Right ventricle myocardium superior (tissue), 1 donor: ENCODE results near the gene PARD3. TPM values are rescaled to one million over a fixed set of nuclear protein-coding genes. Genes with fewer than 3 reads are reported as not detected.
A peak's percentile ranks its signal among the peaks of the same experiment; 100 is the strongest.

Experiments used
- ATAC-seq: fragments of 200-7000 bp; cut with Tn5 transposase; one replicate; pipeline ENCODE4 v1.9.1; 2020; ENCODE audit warnings: mild to moderate bottlenecking; ENCODE audit not compliant: poor library complexity
- DNase-seq: peaks from one replicate; pipeline ENCODE4 v3.0.0-alpha.2; 2020
- intact Hi-C: fragments of 100-400 bp; cut with DNase I; formaldehyde crosslinking; loops from one replicate; pipeline ENCODE4 v1.11.2; 2022
- total RNA-seq: library from RNA; stranded (reverse); fragmentation: NEBNext Ultra II Directional; extraction: Animal tissue kit (Norgen Biotek cat#: 25700); gene quantifications from one replicate; pipeline ENCODE4 v1.2.1, GENCODE V29; 2021
- donor health status: DM: no; HTN: yes; CAD: no; lungs with severe emphysema.

PARD3 gene
- total RNA-seq, 1 donor from 2014 or later, result 33.5 TPM

DNA sequence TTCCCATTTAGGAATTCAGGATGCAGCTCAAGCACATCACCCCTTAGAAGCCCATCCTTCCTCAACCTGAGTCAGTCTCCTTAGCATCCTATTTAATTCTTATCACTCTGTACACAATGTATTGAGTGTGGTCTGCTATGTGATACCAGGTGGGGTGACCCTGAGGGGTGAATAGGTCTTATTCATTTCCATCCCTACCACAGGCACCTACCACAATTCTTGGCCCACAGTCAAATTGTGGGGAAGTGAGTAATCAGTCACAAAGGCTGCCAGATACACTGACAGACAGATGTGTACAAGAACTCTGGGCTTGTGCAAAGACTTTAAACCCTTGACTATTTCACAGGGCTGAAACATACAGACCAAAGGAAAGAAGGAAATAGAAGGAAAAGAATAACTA lies 560.5 kb downstream of the PARD3 start:
- DNase-seq, result no peak
- intact Hi-C loops, result no loop called here
- peak; percentile 30 for ATAC-seq

GRCh38 chr10:34252111-34252510 lies 563.0 kb downstream of the PARD3 start:
- ATAC-seq, result peak; percentile 81
- no peak for DNase-seq
- intact Hi-C loops, result no loop called here

DNA sequence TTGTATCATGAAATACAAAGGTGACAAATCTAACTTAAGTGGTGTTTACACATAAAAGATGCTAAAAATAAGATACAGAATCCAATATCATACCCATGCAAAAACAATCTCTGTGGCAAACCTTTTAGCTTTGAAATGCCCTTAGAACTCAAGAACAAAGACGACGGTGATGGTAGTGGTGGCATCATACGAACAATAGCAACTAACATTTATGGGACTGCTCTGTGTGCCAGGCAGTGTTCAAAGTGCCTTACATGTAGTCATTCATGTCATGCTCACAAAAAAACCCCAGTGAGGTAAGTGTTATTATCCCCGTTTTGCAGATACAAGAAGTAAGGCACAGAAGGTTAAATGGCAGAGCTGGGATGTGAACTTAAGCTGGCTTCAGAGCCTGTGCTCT lies 563.9 kb downstream of the PARD3 start:
- DNase-seq, result no peak
- intact Hi-C loops, result no loop called here
- no peak for ATAC-seq

DNA sequence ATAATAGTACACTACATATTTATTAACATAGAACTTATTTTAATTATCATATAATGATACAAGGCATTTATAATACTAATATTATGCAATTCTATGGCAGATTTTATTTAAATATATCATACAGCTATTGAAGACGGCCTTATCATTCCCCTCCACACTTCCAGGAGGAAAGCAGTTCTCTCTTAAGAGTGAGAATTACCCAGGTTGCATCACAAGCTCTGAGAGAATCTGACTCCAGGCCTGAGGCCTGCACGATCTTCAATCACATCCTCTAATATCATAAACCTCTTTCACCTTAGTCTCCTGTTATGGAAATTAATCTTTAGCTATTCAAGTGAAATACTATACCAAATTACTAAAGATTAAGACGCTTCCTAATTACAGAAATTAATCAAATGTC lies 564.4 kb downstream of the PARD3 start:
- intact Hi-C loops, result no loop called here
- ATAC-seq, result no peak
- no peak for DNase-seq

GRCh38 chr10:34249634-34250033 lies 565.5 kb downstream of the PARD3 start:
- intact Hi-C loops, result no loop called here
- DNase-seq, result no peak

GRCh38 chr10:34247560-34247959 lies 567.5 kb downstream of the PARD3 start:
- no peak for DNase-seq
- intact Hi-C loops, result no loop called here
- ATAC-seq, result no peak

More at GRCh38 chr10:34249634-34250033, 565.5 kb downstream of the PARD3 start:
- ATAC-seq, result no peak

DNA sequence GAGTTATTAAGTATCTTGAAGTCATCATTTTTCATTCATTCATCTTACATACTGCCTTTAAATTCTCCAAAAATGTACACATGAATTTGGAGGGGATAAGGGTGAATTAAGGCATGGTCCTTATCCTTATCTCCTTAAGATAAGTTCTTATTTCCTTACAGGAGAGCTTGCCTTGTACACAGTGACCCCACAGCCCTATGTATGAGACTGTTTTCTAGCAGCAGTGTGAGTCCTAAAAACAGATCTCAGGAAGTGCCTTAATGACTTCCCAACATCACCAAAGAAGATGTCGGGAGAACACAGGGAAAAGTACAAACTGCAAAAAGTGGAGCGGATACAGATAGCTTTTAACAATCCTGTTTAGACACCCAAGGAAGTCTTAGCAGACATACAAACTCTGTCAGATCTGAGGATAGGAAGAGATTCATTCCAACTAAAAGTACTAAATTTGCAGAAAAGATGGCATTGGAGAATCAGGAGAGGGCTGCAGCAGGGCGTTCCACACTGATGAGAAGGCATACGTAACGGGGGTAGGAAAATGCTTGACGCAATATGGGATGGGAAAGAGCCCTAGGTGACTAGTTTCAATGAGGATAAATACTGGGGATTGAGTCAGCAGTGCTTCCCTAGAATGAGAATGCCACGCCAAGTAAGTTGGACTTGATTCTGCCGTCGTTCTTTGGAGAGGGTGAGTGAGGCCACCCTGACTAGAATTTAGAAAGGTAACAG lies 570.2 kb downstream of the PARD3 start:
- intact Hi-C loops, result no loop called here
- DNase-seq (no peak), ATAC-seq (no peak)

DNA sequence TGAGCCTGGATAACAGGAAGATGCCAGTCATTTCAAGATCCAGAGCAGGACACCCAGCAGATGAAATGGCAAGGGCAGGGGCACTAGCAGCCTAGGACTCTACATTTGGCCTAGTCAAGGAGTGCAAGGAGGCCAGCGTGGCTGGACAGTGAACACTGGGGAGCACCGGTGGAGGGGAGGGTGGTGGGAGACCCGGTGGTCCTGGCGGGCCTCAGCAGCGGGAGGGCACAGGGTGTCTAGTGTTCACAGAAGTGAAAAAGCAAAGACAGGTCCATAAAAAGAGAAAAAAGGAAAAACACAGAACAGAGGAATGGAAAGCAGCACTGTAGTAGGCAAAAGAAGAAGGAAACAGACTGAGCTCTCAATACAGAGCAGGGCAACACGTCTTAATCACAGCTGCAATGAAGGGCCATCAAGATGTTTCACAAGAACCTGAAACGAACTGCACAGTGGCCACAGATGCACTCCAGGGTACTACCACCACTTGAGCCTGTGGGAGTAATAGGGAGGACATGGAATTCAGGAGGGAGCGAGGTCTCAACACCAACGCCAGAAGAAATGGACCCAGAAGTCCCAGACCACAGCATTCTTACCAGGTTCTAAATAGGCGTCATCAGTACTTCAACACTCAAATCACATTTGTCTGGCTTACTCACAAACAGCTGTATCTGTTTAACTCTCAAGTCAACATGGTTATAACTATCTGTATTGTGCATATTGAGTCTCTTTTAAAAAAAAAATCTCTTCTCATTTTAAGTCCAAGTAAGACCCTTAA lies 573.7 kb downstream of the PARD3 start:
- intact Hi-C loops, result no loop called here
- DNase-seq (no peak), ATAC-seq (no peak)

- DNase-seq, result no peak
- intact Hi-C loops, result no loop called here
- ATAC-seq, result no peak
Observed at GRCh38 chr10:34240039-34240438, 575.1 kb downstream of the PARD3 start.

- intact Hi-C loops, result no loop called here
- ATAC-seq (no peak), DNase-seq (no peak)
Observed at GRCh38 chr10:34237898-34238455, 577.1 kb downstream of the PARD3 start.

GRCh38 chr10:34236931-34237330 lies 578.2 kb downstream of the PARD3 start:
- DNase-seq (no peak), ATAC-seq (no peak)
- intact Hi-C loops, result no loop called here

DNA sequence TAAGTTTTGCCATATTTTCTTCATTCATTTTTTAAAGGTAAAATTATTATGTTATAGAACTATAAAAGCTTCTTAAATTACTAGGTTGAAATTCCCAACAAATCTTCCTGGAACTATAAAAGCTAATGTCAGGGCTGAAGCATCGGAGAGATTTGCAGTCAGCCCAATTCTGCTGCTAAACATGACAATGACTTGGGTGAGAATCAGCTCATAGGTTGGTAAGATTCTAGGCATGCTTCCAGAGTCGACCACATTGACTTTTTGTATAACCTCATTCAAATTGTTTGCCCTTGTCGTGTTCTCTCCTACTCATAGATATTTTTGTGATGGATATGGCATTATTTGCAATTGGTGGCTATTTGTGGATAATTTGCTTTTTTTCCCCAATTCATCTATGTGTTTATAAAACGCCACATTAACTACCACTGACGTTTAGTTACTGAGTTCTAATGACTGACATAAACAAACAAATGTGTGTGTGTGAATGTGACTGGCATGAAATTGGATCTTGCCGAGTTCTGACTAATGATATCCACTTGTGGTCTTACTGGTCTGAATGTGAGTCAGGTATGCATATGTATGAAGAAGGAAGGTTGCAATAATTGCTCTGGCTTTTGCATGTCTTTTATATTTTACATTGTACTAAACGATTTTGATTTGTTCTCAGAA lies 579.8 kb downstream of the PARD3 start:
- DNase-seq, result no peak
- intact Hi-C loops, result no loop called here
- ATAC-seq, result no peak

- intact Hi-C loops, result no loop called here
- ATAC-seq (no peak), DNase-seq (no peak)
Observed at GRCh38 chr10:34232481-34232880, 582.6 kb downstream of the PARD3 start.

DNA sequence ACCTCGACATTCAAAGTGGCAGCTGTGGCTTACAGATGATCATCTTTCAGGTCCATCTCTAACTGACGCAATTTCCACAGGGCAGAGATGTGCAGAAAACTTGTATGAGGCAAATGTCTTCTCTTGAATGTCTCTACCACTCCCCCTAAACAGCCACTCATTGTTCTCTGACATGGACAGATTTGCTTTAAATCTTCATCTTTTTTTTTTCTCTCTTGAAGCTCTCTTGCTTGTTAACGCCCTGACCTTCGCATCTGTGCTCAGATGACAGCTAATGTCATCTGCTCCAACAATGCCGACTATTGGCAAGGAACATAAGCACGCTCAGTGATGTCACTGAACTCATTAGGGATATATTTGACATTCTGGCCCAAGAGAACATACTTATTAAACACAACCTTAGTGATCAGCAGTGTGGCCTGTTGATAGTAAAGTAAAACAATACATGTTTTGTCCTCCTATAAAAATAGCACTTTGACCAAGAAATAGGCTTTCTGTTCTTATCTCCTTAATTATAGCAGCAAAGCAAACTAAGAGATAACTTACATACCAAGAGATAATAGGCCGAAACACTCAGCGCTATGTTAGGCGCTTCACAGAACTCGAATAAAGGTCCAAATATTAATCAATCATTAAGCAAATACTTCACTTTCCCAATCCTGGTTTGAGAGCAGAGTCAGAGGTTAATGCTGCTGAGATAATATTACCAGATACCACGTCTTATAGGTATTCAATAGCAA lies 583.5 kb downstream of the PARD3 start:
- ATAC-seq (peak; percentile 83), DNase-seq (no peak)
- intact Hi-C loops, result no loop called here

DNA sequence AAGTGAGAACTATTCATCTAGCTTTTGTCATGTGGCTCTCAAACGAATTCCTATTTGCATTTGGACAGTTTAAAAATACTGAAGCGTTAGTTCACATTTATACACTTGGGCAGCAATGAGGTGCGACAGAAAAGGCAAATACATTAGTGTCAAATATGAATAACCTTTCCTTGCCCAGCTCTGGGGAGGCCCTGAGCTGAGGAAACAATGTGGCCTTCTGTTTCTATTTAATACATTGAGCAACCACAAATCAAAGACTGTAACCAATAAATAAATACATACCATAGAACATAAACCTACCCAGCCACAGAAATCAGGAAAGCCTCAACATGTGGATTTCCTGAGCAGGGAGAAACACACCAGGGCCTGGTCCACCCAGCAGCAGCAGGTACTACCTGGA lies 585.2 kb downstream of the PARD3 start:
- intact Hi-C loops, result no loop called here
- DNase-seq, result no peak
- ATAC-seq, result no peak

- DNase-seq, result no peak
- ATAC-seq, result no peak
- intact Hi-C loops, result no loop called here
Observed at GRCh38 chr10:34228066-34228465, 587.0 kb downstream of the PARD3 start.

DNA sequence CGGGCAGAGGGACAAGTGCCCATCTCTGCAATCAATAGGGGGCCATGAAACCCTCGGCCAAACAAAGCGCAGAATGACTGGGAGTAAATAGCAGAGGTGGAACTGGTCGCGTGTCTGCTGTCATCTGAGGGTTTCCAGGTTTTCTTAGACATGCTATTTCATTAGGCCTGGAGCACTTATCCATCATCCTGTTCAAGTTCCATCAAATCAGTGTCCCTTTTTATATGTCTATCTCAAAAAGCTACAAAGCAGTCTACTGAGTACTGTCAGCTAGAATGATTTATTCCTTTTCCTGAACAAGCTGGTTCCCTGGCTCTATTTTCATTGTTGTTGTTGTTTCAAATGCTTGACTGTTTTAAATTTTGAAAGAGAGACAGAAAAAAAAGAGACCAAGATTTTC lies 590.5 kb downstream of the PARD3 start:
- intact Hi-C loops, result no loop called here
- ATAC-seq (no peak), DNase-seq (no peak)

DNA sequence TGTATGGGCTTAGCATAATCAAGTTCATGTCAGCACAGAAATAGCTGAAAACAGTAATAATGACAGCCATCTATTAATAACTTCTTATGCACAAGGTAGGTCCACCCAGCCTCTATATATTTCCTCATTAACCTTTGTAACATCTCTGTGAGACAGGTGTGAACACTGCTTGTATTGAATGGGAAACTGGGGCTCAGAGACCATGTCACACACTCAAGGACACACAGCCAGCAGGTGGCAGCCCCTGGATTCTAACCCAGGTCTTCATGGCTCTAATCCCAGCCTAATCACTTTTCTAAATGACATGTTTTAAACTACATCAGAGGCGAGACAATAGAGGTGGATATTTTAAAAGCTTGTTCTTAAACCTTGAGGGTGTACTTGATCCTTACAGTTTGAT lies 591.4 kb downstream of the PARD3 start:
- DNase-seq, result no peak
- intact Hi-C loops, result no loop called here
- no peak for ATAC-seq

DNA sequence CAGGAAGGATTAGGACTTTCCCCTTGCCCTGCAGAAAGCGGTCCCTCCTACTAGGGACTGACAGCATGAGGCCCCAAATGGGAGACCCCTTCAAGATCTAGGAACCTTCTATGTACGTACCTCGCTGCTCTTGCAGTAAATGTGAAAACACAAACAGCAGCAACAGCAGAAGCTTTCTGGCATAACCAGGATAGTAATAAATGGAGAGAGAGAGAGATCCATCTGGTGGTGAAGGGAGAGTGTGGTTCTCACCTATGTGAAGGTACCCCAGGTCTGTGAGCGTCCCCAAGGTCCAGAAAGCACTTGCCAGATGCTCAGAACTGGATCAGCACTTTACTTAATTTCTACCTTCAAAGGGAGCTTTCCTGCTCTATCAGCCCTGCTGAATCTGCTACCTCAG lies 592.7 kb downstream of the PARD3 start:
- no peak for DNase-seq
- no peak for ATAC-seq
- intact Hi-C loops, result no loop called here
